ENCODE measurements around the gene CAMK4. TPM values are rescaled to one million over a fixed set of nuclear protein-coding genes. Genes with fewer than 3 reads are reported as not detected.
"Not testable (repeated sequence)": the region's sequence is repeated elsewhere in the genome, so short reads cannot be mapped to it uniquely, and the experiment has no call there.

CAMK4 gene
- total RNA-seq, 4 donors from 2014 or later: 0.49 to 4.1 (median 0.94) TPM

- intact Hi-C loops (cut with DNase I; ENCODE audit: low total_unique reads): no loop called here
- WGBS, 2 donors: 38 to 44% methylated on average over 2 of the region's 2 CpGs
- no peak overlapping the region for H3K4me3 ChIP-seq (ENCODE audit: low read depth, poor library complexity, severe bottlenecking)
- no peak for TF ChIP-seq CTCF (IDR thresholded peaks at IDR 0.05)
- TF ChIP-seq POLR2A (IDR thresholded peaks at IDR 0.05): no peak
- no peak for DNase-seq (ENCODE audit: low spot score in 2 of 2)
These were observed 174.9 kb downstream of the CAMK4 start for GRCh38 chr5:111399113-111399512.

DNA sequence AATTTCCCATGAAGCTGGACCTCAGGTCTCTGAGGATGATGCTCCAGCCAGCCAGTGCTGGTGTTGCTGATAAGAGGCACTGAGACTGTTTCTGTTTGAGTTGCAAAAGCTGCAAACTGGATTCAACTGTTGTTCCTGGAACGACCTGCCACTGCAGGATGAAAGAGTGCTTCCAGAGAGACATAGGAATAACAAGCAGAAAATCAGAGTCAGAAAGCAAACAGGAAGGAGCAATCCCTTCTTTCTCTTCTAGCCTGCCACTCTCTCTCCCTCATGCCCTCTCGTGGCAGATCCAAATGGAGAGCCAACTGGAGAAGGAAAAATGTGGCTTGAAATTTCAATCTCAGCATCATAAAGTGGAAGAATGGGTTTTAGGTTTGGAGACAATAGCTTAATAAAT, 177.7 kb downstream of the CAMK4 start:
- TF ChIP-seq CTCF (IDR thresholded peaks at IDR 0.05) (no peak), POLR2A (IDR thresholded peaks at IDR 0.05) (no peak)
- intact Hi-C loops (cut with DNase I; ENCODE audit: low total_unique reads): no loop called here
- H3K4me3 ChIP-seq (ENCODE audit: low read depth, poor library complexity, severe bottlenecking): no peak overlapping the region
- DNase-seq (ENCODE audit: low spot score in 2 of 2): no peak
- 61 to 65% methylated on average over 2 of the region's 2 CpGs for WGBS, 2 donors

GRCh38 chr5:111404270-111404769, 180.1 kb downstream of the CAMK4 start:
- 80 to 82% methylated on average over 2 of the region's 2 CpGs for WGBS, 2 donors
- intact Hi-C loops (cut with DNase I; ENCODE audit: low total_unique reads): no loop called here
- DNase-seq (ENCODE audit: low spot score in 2 of 2): no peak
- no peak overlapping the region for H3K4me3 ChIP-seq (ENCODE audit: low read depth, poor library complexity, severe bottlenecking)
- TF ChIP-seq CTCF (IDR thresholded peaks at IDR 0.05) (no peak), POLR2A (IDR thresholded peaks at IDR 0.05) (no peak)

DNA sequence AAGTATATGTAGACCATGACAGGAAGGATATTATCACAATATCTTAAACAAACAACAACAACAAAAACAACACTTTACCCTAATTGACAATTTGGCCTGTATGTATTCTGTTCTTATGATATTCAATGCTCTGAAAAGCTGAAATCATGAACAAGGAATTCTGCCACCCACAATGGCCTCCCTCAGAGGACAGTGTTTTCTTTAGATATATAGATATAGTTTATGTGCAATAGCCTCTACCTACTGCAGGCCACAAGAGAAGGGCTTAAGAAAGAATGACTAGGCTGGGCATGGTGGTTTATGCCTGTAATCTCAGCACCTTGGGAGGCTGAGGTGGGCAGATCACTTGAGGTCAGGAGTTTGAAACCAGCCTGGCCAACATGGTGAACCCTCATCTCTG, 183.4 kb downstream of the CAMK4 start:
- TF ChIP-seq POLR2A (IDR thresholded peaks at IDR 0.05): no peak
- no peak for TF ChIP-seq CTCF (IDR thresholded peaks at IDR 0.05)
- H3K4me3 ChIP-seq (ENCODE audit: low read depth, poor library complexity, severe bottlenecking): no peak overlapping the region
- intact Hi-C loops (cut with DNase I; ENCODE audit: low total_unique reads): no loop called here
- no peak for DNase-seq (ENCODE audit: low spot score in 2 of 2)

- H3K4me3 ChIP-seq (ENCODE audit: low read depth, poor library complexity, severe bottlenecking): no peak overlapping the region
- no peak for DNase-seq (ENCODE audit: low spot score in 2 of 2)
- TF ChIP-seq CTCF (IDR thresholded peaks at IDR 0.05) (no peak), POLR2A (IDR thresholded peaks at IDR 0.05) (no peak)
- WGBS, 2 donors: 84 to 91% methylated on average over 1 of the region's 1 CpG
- intact Hi-C loops (cut with DNase I; ENCODE audit: low total_unique reads): no loop called here
These were observed 184.6 kb downstream of the CAMK4 start for GRCh38 chr5:111408817-111409216.

- H3K4me3 ChIP-seq (ENCODE audit: low read depth, poor library complexity, severe bottlenecking); intact Hi-C loops (cut with DNase I; ENCODE audit: low total_unique reads); DNase-seq (ENCODE audit: low spot score in 2 of 2): not testable (repeated sequence)
These were observed 185.1 kb downstream of the CAMK4 start for GRCh38 chr5:111409266-111409665.

DNA sequence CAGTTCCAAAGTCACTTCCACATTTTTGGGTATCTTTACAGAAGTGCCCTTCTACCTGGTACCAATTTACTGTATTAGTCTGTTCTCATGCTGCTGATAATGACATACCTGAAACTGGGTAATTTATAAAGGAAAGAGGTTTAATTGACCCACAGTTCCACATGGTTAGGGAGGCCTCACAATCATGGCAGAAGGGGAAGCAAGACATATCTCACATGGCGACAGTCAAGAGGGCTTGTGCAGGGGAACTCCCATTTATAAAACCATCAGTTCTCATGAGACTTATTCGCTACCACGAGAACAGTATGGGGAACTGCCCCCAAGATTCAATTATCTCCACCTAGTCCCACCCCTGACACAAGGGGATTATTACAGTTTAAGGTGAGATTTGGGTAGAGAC, 185.9 kb downstream of the CAMK4 start:
- intact Hi-C loops (cut with DNase I; ENCODE audit: low total_unique reads); H3K4me3 ChIP-seq (ENCODE audit: low read depth, poor library complexity, severe bottlenecking); DNase-seq (ENCODE audit: low spot score in 2 of 2): not testable (repeated sequence)
- WGBS, 2 donors: 96 to 97% methylated on average over 3 of the region's 3 CpGs
